ENCODE results near the gene NCS1. TPM values are rescaled to one million over a fixed set of nuclear protein-coding genes. Genes with fewer than 3 reads are reported as not detected.

NCS1 gene
- total RNA-seq, 1 experiment from 2014 or later = 68.7 TPM

DNA sequence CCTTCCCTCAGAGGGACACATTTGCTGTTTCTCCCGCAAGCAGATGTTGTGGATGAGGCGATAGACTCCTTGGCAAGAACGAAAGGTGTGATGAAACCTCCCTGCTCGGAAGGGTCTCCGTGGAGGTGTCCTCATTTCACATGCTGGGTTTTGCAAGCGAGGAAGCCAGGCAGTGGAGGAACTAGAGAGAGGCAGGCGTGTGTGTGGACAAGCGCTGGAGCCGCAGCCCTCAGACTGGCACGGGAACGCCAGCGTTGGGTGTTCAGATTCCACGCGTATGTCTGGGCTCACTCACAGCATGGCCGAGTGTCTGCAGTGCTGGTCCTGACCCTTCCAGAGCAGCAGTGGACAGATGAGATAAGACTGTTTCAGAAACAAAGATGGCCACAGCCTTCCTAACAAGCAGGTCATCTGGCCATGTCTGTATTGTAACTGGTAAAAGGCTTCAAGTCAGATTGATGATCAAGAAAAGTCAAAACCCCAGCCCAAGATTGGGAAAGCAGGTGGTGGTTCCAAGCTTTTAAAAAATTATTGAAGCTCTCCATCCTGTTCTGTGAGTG, 35.0 kb upstream of the NCS1 start:
- Histone ChIP-seq H3K27me3 (ENCODE audit: insufficient read depth, low read length) (no peaks in the 10 kb centered on the region), H3K4me1 (ENCODE audit: control insufficient read depth in 1 of 2, insufficient read depth in 2 of 2, low read length in 2 of 2) (peaks cover 0 to 17% of the 10 kb centered on the region in 2 experiments; a peak in 2 of 4 replicates), H3K27ac (ENCODE audit: low read depth, low read length) (no peak overlapping the region), H3K9ac (ENCODE audit: low read length) (no peak overlapping the region), H2AFZ (ENCODE audit: low read depth, low read length, poor library complexity, severe bottlenecking) (no peak overlapping the region), H3K36me3 (ENCODE audit: control insufficient read depth in 1 of 2, insufficient read depth in 2 of 2, low read length in 2 of 2) (no peaks in the 10 kb centered on the region), H3K9me3 (ENCODE audit: control insufficient read depth in 1 of 2, insufficient read depth in 1 of 2, low read depth in 1 of 2, low read length in 2 of 2) (no peaks in the 10 kb centered on the region), H3K79me2 (ENCODE audit: insufficient read depth, low read length) (no peaks in the 10 kb centered on the region), H3K4me3 (replicated peaks in 1 of 2; ENCODE audit: low read depth in 1 of 2, low read length in 2 of 2) (no peak overlapping the region), H3K9me2 (ENCODE audit: insufficient read depth) (no peaks in the 10 kb centered on the region), H3K4me2 (ENCODE audit: low read length) (no peak overlapping the region), H4K20me1 (ENCODE audit: insufficient read depth) (no peaks in the 10 kb centered on the region)
- no peak for TF ChIP-seq EZH2 (IDR thresholded peaks at IDR 0.05)
- intact Hi-C loops (cut with micrococcal nuclease) = no loop called here
- RAD21 ChIA-PET (ENCODE audit: low non-redundant PET in 1 of 2, low total read pairs in 2 of 2, uncharacterized antibody in 2 of 2, unreplicated experiment in 2 of 2) = no interaction called here
- CTCF ChIA-PET = no interaction called here
- POLR2A ChIA-PET = no interaction called here
- DNase-seq (ENCODE audit: low read depth, low spot score) (no peak), ATAC-seq (no peak)
- no TSS peak for BruUV-seq (replicated peaks)

DNA sequence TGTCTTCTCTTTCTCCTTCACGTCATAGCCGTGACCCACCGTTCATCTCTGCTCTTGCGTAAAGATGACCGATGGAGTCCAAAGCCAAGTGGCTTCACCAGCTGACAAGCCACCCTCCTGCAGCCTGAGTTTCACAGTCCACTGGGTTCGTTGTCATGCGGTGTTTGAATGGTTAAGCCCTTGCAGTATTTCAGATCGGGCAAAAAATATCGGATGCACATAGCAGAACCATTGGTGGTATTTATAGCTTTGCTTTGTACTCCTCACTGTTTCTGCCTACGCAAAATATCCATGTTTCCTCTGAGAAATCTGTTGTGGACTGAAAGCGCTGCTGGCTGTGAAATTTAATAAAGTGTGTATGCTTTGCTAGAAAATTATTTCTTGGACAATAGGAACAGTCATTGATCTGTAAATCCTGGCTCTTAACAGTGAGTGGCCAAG, 34.5 kb upstream of the NCS1 start:
- intact Hi-C loops (cut with micrococcal nuclease) = no loop called here
- Histone ChIP-seq H3K4me1 (ENCODE audit: control insufficient read depth in 1 of 2, insufficient read depth in 2 of 2, low read length in 2 of 2) (peaks cover 0 to 17% of the 10 kb centered on the region in 2 experiments; a peak in 2 of 4 replicates), H2AFZ (ENCODE audit: low read depth, low read length, poor library complexity, severe bottlenecking) (no peak overlapping the region), H3K9ac (ENCODE audit: low read length) (no peak overlapping the region), H3K27me3 (ENCODE audit: insufficient read depth, low read length) (no peaks in the 10 kb centered on the region), H3K36me3 (ENCODE audit: control insufficient read depth in 1 of 2, insufficient read depth in 2 of 2, low read length in 2 of 2) (no peaks in the 10 kb centered on the region), H3K79me2 (ENCODE audit: insufficient read depth, low read length) (no peaks in the 10 kb centered on the region), H3K9me3 (ENCODE audit: control insufficient read depth in 1 of 2, insufficient read depth in 1 of 2, low read depth in 1 of 2, low read length in 2 of 2) (no peaks in the 10 kb centered on the region), H3K9me2 (ENCODE audit: insufficient read depth) (no peaks in the 10 kb centered on the region), H3K4me2 (ENCODE audit: low read length) (peak overlapping the region; percentile 7; the same call in 1 of the 2 replicates), H3K27ac (ENCODE audit: low read depth, low read length) (no peak overlapping the region), H4K20me1 (ENCODE audit: insufficient read depth) (no peaks in the 10 kb centered on the region), H3K4me3 (replicated peaks in 1 of 2; ENCODE audit: low read depth in 1 of 2, low read length in 2 of 2) (no peak overlapping the region)
- ATAC-seq (no peak), DNase-seq (ENCODE audit: low read depth, low spot score) (no peak)
- ChIA-PET CTCF (no interaction called here), POLR2A (no interaction called here), RAD21 (ENCODE audit: low non-redundant PET in 1 of 2, low total read pairs in 2 of 2, uncharacterized antibody in 2 of 2, unreplicated experiment in 2 of 2) (no interaction called here)
- no TSS peak for BruUV-seq (replicated peaks)
- no peak for TF ChIP-seq CBX3 (IDR thresholded peaks at IDR 0.05; ENCODE audit: low read depth)
- TF ChIP-seq ZNF274 (IDR thresholded peaks at IDR 0.05; ENCODE audit: low read depth, low read length) = no peak
- no peak for TF ChIP-seq JUND (IDR thresholded peaks at IDR 0.05)
- TF ChIP-seq, protein P1, sequence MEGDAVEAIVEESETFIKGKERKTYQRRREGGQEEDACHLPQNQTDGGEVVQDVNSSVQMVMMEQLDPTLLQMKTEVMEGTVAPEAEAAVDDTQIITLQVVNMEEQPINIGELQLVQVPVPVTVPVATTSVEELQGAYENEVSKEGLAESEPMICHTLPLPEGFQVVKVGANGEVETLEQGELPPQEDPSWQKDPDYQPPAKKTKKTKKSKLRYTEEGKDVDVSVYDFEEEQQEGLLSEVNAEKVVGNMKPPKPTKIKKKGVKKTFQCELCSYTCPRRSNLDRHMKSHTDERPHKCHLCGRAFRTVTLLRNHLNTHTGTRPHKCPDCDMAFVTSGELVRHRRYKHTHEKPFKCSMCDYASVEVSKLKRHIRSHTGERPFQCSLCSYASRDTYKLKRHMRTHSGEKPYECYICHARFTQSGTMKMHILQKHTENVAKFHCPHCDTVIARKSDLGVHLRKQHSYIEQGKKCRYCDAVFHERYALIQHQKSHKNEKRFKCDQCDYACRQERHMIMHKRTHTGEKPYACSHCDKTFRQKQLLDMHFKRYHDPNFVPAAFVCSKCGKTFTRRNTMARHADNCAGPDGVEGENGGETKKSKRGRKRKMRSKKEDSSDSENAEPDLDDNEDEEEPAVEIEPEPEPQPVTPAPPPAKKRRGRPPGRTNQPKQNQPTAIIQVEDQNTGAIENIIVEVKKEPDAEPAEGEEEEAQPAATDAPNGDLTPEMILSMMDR (IDR thresholded peaks at IDR 0.05 in 2 of 3, conservative IDR thresholded peaks at IDR 0.05 in 1 of 3; ENCODE audit: borderline replicate concordance in 1 of 3, insufficient read depth in 1 of 3, low read depth in 2 of 3, low read length in 2 of 3) = no peak
- no peak for TF ChIP-seq YY1 (IDR thresholded peaks at IDR 0.05; ENCODE audit: extremely low read depth, insufficient replicate concordance, low read depth, low read length)
- no peak for TF ChIP-seq ELF1 (IDR thresholded peaks at IDR 0.05; ENCODE audit: borderline replicate concordance, low read depth)
- TF ChIP-seq TCF7L2 (IDR thresholded peaks at IDR 0.05; ENCODE audit: borderline replicate concordance, extremely low read depth, insufficient read depth, insufficient read length) = no peak
- TF ChIP-seq, protein P2, sequence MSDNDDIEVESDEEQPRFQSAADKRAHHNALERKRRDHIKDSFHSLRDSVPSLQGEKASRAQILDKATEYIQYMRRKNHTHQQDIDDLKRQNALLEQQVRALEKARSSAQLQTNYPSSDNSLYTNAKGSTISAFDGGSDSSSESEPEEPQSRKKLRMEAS (IDR thresholded peaks at IDR 0.05) = no peak
- TF ChIP-seq SRF (IDR thresholded peaks at IDR 0.05; ENCODE audit: low read depth) = no peak
- TF ChIP-seq SIN3A (IDR thresholded peaks at IDR 0.05; ENCODE audit: low read depth) = no peak
- TF ChIP-seq EZH2 (IDR thresholded peaks at IDR 0.05) = no peak
- TF ChIP-seq POLR2A (IDR thresholded peaks at IDR 0.05; ENCODE audit: borderline replicate concordance, extremely low read depth, insufficient read depth, insufficient read length) = no peak
- TF ChIP-seq RAD21 (IDR thresholded peaks at IDR 0.05; ENCODE audit: low read depth) = no peak
- no peak for TF ChIP-seq SP1 (IDR thresholded peaks at IDR 0.05; ENCODE audit: low read depth)
- TF ChIP-seq CEBPB (IDR thresholded peaks at IDR 0.05; ENCODE audit: low read depth) = no peak
- TF ChIP-seq EGR1 (IDR thresholded peaks at IDR 0.05; ENCODE audit: low read depth) = no peak
- TF ChIP-seq ZFX (IDR thresholded peaks at IDR 0.05) = no peak
